Measurements from ENCODE around the gene SPECC1.

SPECC1 gene

DNA sequence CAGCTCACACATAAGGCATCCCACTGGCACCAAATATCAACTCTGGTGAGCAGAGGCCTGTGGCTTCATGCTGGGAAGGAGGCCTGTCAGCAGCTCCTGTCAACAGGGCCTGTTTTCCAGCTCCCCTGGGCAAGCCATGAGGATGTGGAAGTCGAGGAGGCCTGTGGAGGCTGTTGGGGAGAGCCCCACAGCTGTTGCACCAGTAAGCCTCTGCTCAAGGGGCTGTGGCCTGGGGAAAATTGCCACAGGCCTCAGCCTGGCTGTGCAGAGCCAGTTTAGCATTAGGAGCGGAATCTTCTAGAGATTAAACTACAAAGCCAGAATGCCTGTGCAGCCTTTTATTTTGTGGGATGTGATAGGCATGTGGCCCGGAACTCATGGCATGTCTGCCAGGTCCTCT is 202.1 kb downstream of the SPECC1 start:
- no peak for DNase-seq (ENCODE audit: low read depth in 1 of 2, low spot score in 1 of 2)
- no peak for TF ChIP-seq CTCF (IDR thresholded peaks at IDR 0.05; ENCODE audit: insufficient read depth, low read length)
- TF ChIP-seq REST (IDR thresholded peaks at IDR 0.05; ENCODE audit: insufficient replicate concordance, low read depth) = no peak
- TF ChIP-seq GABPA (IDR thresholded peaks at IDR 0.05; ENCODE audit: low read depth) = no peak
- no peak for TF ChIP-seq SPI1 (IDR thresholded peaks at IDR 0.05; ENCODE audit: borderline replicate concordance, low read depth)
- no peak for TF ChIP-seq POLR2AphosphoS5 (IDR thresholded peaks at IDR 0.05; ENCODE audit: low read depth)
- Histone ChIP-seq H3K27ac (replicated peaks) (no peak overlapping the region), H3K4me3 (replicated peaks; ENCODE audit: insufficient read depth, low read length) (no peak overlapping the region), H3K27me3 (ENCODE audit: insufficient read depth, poor library complexity, severe bottlenecking) (no peaks in the 10 kb centered on the region)

- H3K27ac ChIP-seq (replicated peaks) = no peak overlapping the region
- DNase-seq (ENCODE audit: low read depth in 1 of 2, low spot score in 1 of 2) = no peak
- no peaks in the 10 kb centered on the region for H3K27me3 ChIP-seq (ENCODE audit: insufficient read depth, poor library complexity, severe bottlenecking)
- TF ChIP-seq CTCF (IDR thresholded peaks at IDR 0.05; ENCODE audit: insufficient read depth, low read length) (no peak), REST (IDR thresholded peaks at IDR 0.05; ENCODE audit: insufficient replicate concordance, low read depth) (no peak), POLR2AphosphoS5 (IDR thresholded peaks at IDR 0.05; ENCODE audit: low read depth) (no peak), SPI1 (IDR thresholded peaks at IDR 0.05; ENCODE audit: borderline replicate concordance, low read depth) (no peak), GABPA (IDR thresholded peaks at IDR 0.05; ENCODE audit: low read depth) (no peak)
- H3K4me3 ChIP-seq (replicated peaks; ENCODE audit: insufficient read depth, low read length) = no peak overlapping the region
These were observed 204.3 kb downstream of the SPECC1 start for GRCh38 chr17:20213449-20213848.

DNA sequence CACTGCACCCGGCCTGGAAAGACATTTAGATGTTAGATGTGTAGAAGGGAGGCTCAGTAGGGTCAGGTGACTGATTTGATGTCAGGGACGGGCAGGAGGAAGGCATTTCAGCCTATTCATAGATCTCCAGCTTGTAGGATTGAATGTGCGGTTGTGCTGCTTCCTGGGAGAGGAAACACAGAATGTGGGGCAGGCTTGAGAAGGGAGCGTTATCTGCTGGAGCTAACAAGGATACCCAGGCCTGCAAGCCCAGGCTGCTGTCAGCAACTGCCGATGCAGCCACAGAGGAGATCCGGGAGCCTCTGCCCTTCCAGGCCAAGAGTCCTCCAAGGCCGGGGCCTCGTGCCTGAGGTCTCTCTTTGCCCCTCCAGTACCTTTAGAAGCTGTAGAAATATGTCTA is 205.6 kb downstream of the SPECC1 start:
- DNase-seq (ENCODE audit: low read depth in 1 of 2, low spot score in 1 of 2) = no peak
- TF ChIP-seq GABPA (IDR thresholded peaks at IDR 0.05; ENCODE audit: low read depth) = no peak
- no peak for TF ChIP-seq REST (IDR thresholded peaks at IDR 0.05; ENCODE audit: insufficient replicate concordance, low read depth)
- TF ChIP-seq POLR2AphosphoS5 (IDR thresholded peaks at IDR 0.05; ENCODE audit: low read depth) = no peak
- TF ChIP-seq CTCF (IDR thresholded peaks at IDR 0.05; ENCODE audit: insufficient read depth, low read length) = no peak
- no peak for TF ChIP-seq SPI1 (IDR thresholded peaks at IDR 0.05; ENCODE audit: borderline replicate concordance, low read depth)
- H3K27ac ChIP-seq (replicated peaks) = no peak overlapping the region
- no peaks in the 10 kb centered on the region for H3K27me3 ChIP-seq (ENCODE audit: insufficient read depth, poor library complexity, severe bottlenecking)
- H3K4me3 ChIP-seq (replicated peaks; ENCODE audit: insufficient read depth, low read length) = no peak overlapping the region

All from HL-60 (cell line).